Peyer's patch (tissue), 4 donors: Measurements from ENCODE around the gene LEKR1. TPM values are rescaled to one million over a fixed set of nuclear protein-coding genes. Genes with fewer than 3 reads are reported as not detected.

Source experiments
- DNase-seq, 3 donors: peaks; one replicate each; pipeline ENCODE4 v3.0.0-alpha.2; 2017 to 2019
- H3K27ac ChIP-seq, 4 donors: fragments of 200-600 bp; sonication (generic); one replicate each; pipeline ENCODE4 v1.5.1; 2016 to 2019
- H3K27me3 ChIP-seq, 2 donors: fragments of 200-600 bp; sonication (generic); one replicate each; pipeline ENCODE4 v1.5.1; 2019
- H3K36me3 ChIP-seq, 3 donors: fragments of 200-600 bp; sonication (generic); one replicate each; pipeline ENCODE4 v1.5.1; 2016 to 2019
- H3K4me1 ChIP-seq, 4 donors: fragments of 200-600 bp; sonication (generic); one replicate each; pipeline ENCODE4 v1.5.1; 2016 to 2019
- H3K4me3 ChIP-seq, 4 donors: fragments of 200-600 bp; sonication (generic); 1 replicate in 3 of 4; 2 replicates in 1 of 4; pipeline ENCODE4 v1.5.1; 2016 to 2019; ENCODE audit warnings: mild to moderate bottlenecking in 1 of 4
- H3K9me3 ChIP-seq, 4 donors: fragments of 200-600 bp; sonication (generic); one replicate each; pipeline ENCODE4 v1.5.1; 2016 to 2019; ENCODE audit warnings: mild to moderate bottlenecking in 1 of 4
- POLR2A ChIP-seq, 2 donors: fragments of 450-650 bp; IDR thresholded peaks; one replicate each; pipeline ENCODE4 v1.5.1; 2017; ENCODE audit warnings: antibody characterized with exemption in 2 of 2, mild to moderate bottlenecking in 2 of 2, moderate library complexity in 2 of 2
- total RNA-seq, 4 donors: library from RNA; depleted of rRNA; stranded (reverse); fragments of >200 nt; gene quantifications; one replicate each; pipeline ENCODE4 v1.1.0, GENCODE V29; 2016
- TF ChIP-seq, protein P1 (sequence below), 6 experiments: fragments of 450-650 bp in 4 of 6; fragments of 200-600 bp in 2 of 6; sonication (generic) in 1 of 6; IDR thresholded peaks; one replicate each; pipeline ENCODE4 v1.5.1; 2017 to 2019; ENCODE audit warnings: antibody characterized with exemption in 6 of 6, mild to moderate bottlenecking in 3 of 6, moderate library complexity in 1 of 6

The LEKR1 gene
- total RNA-seq, 4 donors from 2014 or later = 0.85 to 9.1 (median 0.94) TPM; not detected in 1

DNA sequence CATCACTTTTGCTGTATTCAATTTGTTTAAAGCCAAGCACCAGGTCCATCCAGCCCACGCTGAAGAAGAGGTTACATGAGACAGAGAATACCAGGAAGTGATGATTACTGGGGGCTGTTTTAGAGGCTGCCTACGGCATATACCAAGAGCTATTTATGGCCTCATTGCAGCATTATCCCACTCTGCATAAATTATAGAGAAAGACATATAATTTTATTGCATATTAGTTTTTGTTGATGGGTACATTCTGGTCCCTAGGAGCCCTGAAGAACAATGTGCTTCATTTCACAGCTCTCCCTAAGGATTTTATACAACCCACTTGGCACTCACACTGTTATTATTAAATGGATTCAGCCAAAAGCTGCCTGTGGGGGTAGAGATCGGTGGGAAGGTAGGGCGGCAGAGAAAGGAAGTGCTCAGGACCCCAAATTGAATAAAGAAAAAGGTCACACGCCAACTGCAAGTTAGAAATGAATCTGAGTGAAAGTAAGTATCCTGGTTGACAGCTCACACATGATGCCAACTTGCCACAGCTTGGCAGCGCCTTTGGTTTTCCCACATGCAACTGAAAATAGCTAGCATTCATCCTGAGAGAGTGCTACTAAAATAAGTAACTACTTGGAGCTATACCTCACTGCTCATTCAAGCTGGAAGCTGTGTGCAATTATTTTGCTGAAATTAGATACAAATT, 260.1 kb downstream of the LEKR1 start:
- peak overlapping the region in 1 of 4 donors; percentile 100 for H3K27ac ChIP-seq
- no peaks in the 10 kb centered on the region for H3K36me3 ChIP-seq
- TF ChIP-seq, protein P1, sequence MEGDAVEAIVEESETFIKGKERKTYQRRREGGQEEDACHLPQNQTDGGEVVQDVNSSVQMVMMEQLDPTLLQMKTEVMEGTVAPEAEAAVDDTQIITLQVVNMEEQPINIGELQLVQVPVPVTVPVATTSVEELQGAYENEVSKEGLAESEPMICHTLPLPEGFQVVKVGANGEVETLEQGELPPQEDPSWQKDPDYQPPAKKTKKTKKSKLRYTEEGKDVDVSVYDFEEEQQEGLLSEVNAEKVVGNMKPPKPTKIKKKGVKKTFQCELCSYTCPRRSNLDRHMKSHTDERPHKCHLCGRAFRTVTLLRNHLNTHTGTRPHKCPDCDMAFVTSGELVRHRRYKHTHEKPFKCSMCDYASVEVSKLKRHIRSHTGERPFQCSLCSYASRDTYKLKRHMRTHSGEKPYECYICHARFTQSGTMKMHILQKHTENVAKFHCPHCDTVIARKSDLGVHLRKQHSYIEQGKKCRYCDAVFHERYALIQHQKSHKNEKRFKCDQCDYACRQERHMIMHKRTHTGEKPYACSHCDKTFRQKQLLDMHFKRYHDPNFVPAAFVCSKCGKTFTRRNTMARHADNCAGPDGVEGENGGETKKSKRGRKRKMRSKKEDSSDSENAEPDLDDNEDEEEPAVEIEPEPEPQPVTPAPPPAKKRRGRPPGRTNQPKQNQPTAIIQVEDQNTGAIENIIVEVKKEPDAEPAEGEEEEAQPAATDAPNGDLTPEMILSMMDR (IDR thresholded peaks at IDR 0.05) = no peak
- TF ChIP-seq POLR2A (IDR thresholded peaks at IDR 0.05) = no peak
- H3K4me3 ChIP-seq = no peak overlapping the region
- no peaks in the 10 kb centered on the region for H3K9me3 ChIP-seq
- DNase-seq = no peak
- peaks cover 5 to 42% (median 8%) of the 10 kb centered on the region in 4 donors for H3K4me1 ChIP-seq
- H3K27me3 ChIP-seq = no peaks in the 10 kb centered on the region

DNA sequence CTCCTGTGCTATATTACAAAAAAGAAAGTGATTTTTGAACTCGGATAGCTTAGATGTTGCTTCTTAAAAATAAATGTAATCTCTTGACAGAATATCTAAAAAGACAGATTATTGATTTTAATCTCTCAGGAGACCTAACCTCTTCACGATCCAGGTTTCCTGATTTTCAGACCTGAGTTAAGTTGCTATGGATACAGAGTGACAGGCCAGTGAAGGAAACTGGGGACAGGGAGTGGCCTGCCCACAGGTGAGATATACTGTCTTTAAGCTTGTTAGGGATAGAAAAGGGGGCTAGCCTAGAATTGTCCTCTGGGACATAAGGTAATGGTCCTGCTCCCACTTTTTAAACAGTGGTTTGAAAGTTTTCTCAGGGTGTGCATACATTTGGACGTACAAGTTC, 260.6 kb downstream of the LEKR1 start:
- H3K4me1 ChIP-seq = peaks cover 1 to 44% (median 8%) of the 10 kb centered on the region in 4 donors
- H3K27ac ChIP-seq = peak overlapping the region in 2 of 4 donors; percentile 99 to 100
- H3K9me3 ChIP-seq = no peaks in the 10 kb centered on the region
- TF ChIP-seq, protein P1 (IDR thresholded peaks at IDR 0.05) = no peak
- no peak for TF ChIP-seq POLR2A (IDR thresholded peaks at IDR 0.05)
- H3K4me3 ChIP-seq = no peak overlapping the region
- no peaks in the 10 kb centered on the region for H3K27me3 ChIP-seq
- DNase-seq = no peak
- H3K36me3 ChIP-seq = no peaks in the 10 kb centered on the region

DNA sequence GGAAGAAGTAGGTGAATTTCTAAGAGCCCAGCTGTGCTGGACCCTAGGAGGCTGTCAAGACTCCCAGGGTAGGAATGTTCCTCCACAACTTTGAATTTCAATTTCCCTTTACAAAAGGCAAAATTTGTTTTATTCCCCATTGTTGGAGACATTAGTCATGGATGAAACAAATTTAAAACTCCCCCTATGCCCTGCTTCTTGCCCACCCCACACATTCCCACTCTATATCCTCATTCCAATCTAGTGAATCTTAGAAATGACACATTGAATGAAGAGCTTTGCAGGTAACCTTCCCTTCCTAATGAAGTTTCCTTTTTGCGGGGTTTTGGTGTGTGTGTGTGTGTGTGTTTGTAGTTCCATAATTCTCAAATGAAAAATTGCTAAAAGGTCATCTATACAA, 261.2 kb downstream of the LEKR1 start:
- Histone ChIP-seq H3K27ac (peak overlapping the region in 3 of 4 donors; percentile 99 to 100 (median 99)), H3K36me3 (no peaks in the 10 kb centered on the region), H3K27me3 (no peaks in the 10 kb centered on the region), H3K9me3 (no peaks in the 10 kb centered on the region), H3K4me1 (peaks cover 0 to 39% (median 6%) of the 10 kb centered on the region in 4 donors), H3K4me3 (no peak overlapping the region)
- TF ChIP-seq, protein P1 (IDR thresholded peaks at IDR 0.05) = no peak
- TF ChIP-seq POLR2A (IDR thresholded peaks at IDR 0.05) = no peak
- DNase-seq = no peak

DNA sequence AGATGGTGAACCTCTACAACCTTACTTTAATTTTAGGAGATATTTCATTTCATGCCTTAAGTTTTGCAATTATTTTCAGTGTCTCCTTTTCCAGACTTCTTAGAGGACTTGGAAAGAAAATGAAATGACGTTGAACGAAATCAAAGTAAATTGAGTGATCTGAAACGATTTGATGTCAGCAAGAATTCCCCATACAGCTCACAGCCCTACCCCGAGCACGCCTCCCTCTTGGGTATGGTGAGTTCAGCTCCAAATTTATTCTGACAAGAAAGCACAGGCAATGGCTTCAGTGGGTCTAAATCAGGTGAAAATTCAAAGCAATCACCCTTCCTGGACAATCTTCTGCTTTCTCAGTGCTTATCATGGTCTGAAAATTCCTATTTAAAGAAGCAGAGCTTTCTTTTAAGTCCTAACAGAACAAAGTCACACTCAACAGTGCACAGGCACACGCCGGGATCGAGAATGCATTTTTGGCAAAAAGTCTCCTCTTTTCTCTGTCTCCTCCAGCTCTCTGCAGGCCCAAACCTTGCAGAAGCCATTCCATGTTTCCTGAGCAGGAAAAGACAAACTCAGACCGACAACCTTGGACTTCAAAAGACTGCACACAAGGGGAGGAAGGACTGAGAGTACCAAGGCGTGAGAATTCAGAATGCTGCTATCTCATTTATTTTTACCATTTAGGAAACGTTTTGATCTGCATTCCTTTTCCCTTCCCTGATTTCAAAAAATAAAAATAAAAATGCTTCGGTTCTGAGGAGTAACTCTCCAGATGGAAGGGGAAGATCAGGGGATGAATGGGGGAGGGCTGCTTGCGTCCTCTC, 261.8 kb downstream of the LEKR1 start:
- Histone ChIP-seq H3K27ac (peak overlapping the region; percentile 93 to 100 (median 99)), H3K9me3 (no peaks in the 10 kb centered on the region), H3K27me3 (no peaks in the 10 kb centered on the region), H3K4me1 (peaks cover 0 to 39% (median 6%) of the 10 kb centered on the region in 4 donors), H3K36me3 (no peaks in the 10 kb centered on the region), H3K4me3 (peak overlapping the region; percentile 65 to 81 (median 68))
- DNase-seq = no peak
- TF ChIP-seq, protein P1 (IDR thresholded peaks at IDR 0.05) = no peak
- TF ChIP-seq POLR2A (IDR thresholded peaks at IDR 0.05) = no peak

DNA sequence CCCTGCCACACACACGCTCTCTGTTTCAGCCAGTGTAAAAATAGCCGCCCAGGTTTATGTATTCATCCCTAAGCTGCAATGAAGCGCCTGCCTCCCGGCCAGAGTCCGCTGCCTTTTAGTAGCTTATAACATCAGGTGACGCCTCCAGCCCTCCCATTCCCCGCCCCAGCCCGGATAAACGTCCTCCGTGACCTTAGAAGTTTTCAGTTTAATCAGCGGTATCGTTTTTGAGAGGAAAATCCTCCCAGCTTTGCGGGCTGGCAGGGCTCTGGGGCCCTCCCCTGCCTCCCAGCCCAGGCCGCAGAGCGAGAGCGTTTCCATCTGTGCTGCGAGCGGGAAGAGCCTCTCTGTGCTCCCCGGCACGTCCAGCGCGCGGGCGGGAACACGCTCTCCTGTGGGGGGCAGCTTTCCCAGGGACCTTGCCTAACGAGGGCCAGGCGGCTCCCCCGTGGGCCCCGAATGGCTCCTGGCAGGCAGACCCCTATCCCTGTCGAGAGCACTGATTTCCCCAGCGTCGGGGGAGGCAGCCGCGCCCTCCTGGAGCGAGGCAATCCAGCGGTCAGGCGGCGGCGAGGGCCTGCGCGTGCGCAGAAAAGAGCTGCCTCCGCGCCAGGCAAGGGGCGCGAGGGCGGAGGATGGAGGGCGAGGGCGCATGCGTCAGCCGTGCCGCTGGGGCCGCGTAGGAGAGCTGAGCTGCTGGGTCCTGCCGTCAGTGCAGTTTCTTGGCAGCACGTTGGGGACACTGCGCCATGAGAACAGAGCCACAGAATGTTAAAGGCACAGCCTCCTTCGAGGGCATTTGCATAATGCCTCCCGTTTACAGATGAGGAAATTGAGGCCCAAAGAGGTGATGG, 262.7 kb downstream of the LEKR1 start:
- H3K4me3 ChIP-seq = peak overlapping the region; percentile 65 to 81 (median 68)
- no peaks in the 10 kb centered on the region for H3K36me3 ChIP-seq
- peak; percentile 91 to 97 (median 95) for DNase-seq
- no peaks in the 10 kb centered on the region for H3K9me3 ChIP-seq
- peaks cover 0 to 39% (median 6%) of the 10 kb centered on the region in 4 donors for H3K4me1 ChIP-seq
- peak; percentile 79 to 86 for TF ChIP-seq POLR2A (IDR thresholded peaks at IDR 0.05)
- TF ChIP-seq, protein P1 (IDR thresholded peaks at IDR 0.05) = peak in 4 of 6 experiments; percentile 13 to 34 (median 18)
- H3K27ac ChIP-seq = peak overlapping the region; percentile 93 to 100 (median 99)
- H3K27me3 ChIP-seq = no peaks in the 10 kb centered on the region
